CD4-positive, alpha-beta T cell treated with Interferon alpha-2 for 1 hour (primary cell): ENCODE data around the gene HK1.

Source experiments
- DNase-seq, 2 donors: peaks; one replicate each; pipeline ENCODE4 v3.0.0-alpha.2; 2020 to 2022

HK1 gene

GRCh38 chr10:69408318-69409175 lies 130.3 kb downstream of the HK1 start:
- peak; percentile 91 to 93 for DNase-seq

DNA sequence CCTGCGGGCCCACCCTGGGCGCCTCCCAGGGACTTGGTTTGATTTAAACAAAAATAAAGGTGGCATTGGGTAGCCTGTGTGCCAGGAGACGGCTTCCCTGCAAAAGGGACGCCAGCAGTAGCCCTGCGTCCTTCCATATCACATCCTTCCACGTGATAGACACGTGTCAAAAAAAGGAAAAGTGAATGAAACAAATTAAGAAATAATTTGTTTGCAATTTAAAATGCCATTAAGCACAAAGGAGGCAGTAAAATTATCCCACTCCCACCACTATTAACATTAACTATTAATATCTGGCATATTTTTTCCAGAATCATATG lies 130.8 kb downstream of the HK1 start:
- no peak for DNase-seq

DNA sequence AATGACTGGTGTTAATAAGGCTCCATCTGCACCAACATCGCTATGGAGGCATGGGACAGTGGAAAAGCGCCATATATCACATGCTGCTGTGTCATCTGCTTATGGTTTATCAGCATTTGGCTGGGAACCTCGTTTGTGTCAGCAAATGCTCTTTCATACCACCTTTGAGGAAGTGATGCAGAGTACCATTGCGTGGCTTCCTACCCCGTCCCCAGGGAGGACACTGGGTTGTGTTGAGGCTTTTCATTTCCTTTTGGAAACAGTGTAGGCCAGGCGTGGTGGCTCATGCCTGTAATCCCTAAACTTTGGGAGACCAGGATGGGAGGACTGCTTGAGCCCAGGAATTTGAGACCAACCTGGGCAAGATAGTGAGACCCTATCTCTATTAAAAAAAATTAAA lies 131.7 kb downstream of the HK1 start:
- peak in 1 of 2 donors; percentile 54 for DNase-seq

DNA sequence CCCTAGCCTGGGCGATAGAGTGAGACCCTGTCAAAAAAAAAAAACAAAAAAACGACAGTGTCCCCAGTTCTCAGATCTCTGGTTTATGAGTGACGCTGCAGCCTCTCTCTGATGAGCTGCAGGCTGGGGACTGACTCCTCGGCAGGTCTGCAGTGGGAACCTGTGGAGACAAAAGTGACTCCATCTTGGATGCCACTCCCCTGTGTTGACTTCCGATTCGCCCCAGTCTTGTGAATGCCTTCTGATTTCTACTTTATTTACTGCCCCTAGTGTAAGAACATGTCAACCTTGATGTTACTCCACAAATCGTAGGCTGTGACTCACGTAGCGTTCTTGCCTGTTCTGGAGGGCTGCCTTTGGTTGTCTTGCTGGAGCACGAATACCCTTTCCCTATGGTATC lies 132.2 kb downstream of the HK1 start:
- DNase-seq = no peak

DNA sequence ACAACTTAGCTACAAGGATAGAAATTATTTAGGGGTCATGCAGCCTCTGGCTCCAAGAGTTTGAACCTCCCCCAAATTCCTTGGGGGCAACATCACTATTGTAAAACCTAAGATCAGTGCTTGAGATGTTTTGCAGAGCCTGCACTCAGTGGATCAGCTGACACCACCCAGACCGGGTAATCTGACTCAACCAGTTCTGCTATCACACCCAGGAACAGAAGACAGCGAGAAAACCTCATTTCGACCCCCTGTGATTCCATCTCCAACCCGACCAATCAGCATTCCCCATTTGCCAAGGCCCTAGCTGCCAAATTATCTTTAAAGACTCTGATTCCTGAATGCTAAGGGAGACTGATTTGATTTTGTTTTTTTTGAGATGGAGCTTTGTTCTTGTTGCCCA lies 133.2 kb downstream of the HK1 start:
- no peak for DNase-seq

DNA sequence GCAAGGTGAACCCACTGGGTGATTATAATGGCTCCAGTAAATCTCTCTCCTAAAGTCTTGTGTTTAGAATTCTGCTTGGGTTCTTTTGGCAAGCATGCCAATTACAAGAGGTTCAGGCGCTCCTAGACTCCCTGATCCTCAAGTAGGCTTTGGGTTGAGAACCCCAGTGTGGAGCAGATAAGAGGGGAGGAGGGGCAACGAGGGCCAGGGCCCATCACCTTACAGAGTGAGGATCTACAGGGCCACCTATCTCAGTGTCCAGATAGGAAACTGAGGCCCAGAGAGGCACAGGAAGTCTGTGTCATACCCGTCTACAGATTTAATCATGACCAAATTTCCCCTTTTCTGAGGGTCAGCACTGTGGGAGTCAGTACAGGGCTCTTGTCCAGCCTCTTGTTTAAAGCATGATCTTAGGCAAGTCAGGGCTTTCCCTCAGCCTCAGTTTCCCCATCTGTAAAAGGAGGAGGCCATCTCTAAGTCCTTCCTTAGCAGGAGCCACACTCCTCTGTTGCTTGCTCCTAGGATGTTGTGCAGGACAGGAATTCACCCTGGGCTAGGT lies 134.0 kb downstream of the HK1 start:
- no peak for DNase-seq

- peak; percentile 24 to 46 for DNase-seq
Observed at GRCh38 chr10:69413221-69413865, 135.0 kb downstream of the HK1 start.

GRCh38 chr10:69414036-69415018 lies 136.0 kb downstream of the HK1 start:
- DNase-seq = no peak

GRCh38 chr10:69415049-69415448 lies 136.8 kb downstream of the HK1 start:
- no peak for DNase-seq

DNA sequence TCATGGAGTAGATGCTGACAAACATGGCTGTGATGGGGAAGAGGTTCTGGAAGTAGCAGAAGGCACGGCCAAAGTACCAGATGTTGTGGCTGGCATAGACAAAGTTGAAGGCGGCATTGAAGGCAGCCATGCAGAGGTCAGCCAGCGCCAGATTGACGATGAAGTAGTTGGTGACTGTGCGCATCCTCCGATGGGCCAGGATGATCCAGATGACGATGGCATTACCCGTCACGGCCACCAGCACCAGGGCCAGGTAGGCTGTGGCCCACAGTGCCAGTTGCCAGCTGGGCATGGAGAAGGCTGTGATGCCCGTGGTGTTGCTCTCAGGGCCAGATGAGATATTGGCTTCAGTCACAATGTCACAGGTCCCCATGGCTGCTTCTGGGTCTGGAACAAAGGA lies 137.7 kb downstream of the HK1 start:
- no peak for DNase-seq

DNA sequence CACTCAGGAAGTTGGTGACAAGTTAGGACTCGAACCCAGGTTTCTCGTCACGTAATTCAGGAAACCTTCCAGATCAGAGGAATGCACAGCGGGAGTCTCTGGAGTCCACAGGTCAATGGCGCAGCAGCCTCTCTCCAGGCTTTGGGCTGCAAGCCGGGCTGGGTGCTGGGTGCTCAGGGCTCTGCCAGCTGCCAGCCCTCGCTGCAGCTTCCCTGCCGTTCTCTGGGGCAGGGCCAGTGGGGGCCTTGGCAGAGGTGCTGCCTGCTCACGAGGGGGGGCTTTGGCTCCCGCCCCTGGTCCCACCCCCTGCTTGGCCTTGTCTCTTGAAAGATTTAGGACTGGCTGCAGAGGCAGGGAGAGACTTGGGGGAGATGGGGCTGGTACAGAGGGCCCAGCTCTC lies 138.4 kb downstream of the HK1 start, which contains the start of gene TACR2:
TSS of gene TACR2 (minus strand) at position 224 of the 400 bp plus-strand sequence. CDS start 595 bp downstream, outside the sequence.
- DNase-seq = no peak

- no peak for DNase-seq
Observed at GRCh38 chr10:69417542-69417941, 139.2 kb downstream of the HK1 start.

DNA sequence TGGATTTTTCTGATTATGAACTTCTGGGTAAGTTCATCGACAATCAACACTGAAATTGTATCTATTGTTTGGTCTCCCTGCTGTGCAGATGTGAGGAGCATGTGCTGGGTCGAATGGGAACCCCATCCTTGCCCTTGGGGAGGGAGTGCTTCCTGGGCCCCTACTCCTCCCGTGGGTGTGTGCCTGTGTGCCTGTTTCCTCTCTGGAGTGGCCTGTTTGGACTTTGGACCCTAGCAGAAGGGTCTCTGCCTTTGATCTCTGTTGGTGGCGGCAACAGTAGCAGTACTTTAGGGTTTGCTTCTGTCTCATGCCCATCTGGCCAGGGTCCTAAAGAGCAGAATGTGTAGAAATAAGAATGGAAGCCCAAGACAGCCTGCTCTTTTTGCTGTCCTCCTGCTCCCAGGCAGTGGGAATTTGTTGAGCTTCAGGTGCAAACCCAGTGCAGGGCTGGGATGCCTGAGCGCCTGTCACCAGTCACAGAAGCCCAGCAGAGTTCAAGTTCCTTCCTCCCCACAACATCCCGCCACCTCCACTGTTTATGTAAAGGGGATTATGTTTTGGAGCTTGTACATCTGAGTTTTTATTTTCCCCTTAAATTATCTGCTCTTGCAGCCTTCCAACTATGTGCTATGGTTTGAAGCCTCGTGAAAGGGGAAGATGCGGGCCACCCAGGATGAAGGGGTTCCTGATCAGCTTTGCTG lies 139.9 kb downstream of the HK1 start:
- no peak for DNase-seq

GRCh38 chr10:69419096-69419743 lies 140.9 kb downstream of the HK1 start:
- no peak for DNase-seq

- no peak for DNase-seq
Observed at GRCh38 chr10:69419744-69420126, 141.4 kb downstream of the HK1 start.

DNA sequence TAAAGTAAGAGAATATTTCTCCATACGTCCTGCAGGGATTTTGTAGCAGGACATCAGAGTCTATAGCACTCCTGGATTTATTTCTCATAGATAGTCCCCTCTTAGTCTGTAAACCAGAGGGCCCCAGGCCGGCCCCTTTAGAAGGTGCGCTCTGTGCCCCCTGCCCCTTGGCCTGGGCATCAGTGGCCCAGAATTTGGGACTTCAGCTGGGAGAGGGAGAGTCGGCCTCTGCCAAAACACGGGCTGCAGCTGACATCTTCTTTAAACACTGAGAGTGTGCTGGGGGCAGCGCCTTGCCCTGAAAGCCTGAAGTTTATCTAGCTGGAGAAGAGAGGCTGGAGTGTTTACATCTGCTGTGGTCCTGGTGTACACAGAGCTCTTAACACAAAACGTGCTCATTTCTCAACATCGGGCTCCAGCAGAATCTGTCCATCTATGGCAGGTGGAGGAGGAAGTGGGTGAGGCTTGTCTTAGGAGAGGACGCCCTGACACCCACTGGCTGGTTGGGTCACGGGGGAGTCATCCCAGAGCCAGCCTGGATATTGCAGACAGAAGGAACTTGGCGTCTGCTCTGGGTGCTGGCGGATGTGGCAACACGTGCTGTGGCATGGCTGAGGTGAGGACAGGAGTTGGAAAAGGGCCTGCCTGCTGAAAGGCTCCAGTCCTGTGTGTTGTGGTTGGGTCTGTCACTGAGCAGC lies 143.5 kb downstream of the HK1 start:
- no peak for DNase-seq

DNA sequence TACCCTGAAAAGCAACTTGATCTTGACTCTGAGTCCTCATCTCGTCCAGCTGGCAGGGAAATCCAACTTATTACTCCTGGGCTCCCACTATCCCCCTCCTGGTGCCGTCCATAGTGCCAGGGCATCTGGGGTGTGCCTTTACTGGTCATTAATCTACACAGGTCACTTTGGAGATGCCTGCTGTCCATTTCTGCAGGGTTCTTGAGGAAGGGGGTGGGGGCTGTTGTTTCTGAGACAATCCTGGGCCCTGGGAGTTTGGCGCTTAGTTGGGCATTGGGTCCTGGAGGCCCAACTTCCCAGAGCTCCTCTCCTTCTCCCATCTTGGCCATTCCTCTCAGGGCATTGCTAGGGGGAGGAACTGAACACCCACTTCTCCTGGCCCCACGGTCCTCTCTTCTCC lies 144.4 kb downstream of the HK1 start:
- DNase-seq = no peak

DNA sequence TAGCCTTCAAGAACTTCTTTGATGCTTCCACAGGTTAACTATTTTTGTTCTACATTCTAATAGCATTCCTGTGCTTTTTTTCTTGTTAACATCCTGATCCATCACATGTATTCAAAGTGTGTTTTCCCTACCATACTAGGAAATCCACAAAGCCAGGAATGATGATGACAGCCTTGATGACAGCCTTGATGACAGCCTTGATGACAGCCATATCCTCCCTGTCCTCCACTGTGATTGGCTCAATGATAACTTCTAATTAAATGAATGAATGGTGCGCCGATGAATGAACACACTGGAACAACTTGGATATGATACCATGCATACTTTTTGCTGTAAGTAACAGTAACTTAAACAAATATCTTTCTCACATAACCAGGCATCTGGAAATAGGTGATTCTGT lies 146.7 kb downstream of the HK1 start:
- DNase-seq = no peak

DNA sequence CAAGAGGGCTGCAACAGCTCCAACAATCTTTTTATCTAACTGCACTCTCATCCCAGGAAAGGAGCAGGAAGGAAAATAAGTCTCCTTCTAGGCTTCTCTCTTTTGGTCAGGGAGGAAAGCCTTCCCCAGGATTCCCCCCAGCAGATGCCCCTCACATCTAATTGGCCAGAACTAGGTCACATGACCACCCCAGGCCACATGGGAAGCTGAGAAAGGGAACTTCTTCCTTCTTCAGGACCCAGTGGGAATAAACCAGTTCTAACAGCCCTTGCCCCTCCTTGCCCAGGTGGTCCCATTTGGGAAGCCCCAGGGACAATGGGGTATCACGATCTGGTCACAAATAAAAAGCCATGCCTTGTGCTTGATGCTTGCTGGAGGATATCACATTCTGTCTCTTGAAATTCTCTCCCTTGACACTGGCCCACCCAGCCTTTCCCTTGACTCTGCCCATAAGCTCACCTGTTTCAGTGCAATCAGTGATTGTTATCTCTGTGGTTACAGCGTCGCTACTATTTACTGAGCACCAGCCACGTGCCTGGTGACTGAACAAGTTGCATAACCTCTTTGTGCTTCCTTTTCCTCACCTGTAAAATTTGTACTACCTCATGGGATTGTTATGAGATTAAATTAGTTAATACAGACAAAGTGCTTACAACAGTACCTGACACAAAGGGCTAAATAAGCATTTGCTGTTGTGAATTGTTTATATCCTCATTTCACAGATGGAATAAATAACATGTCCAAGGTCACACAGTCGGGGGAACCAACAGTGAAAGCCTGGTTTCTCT lies 147.4 kb downstream of the HK1 start:
- DNase-seq = peak; percentile 64 to 82

- DNase-seq = no peak
Observed at GRCh38 chr10:69426376-69426727, 148.1 kb downstream of the HK1 start.
